IMR-90 (cell line): ENCODE measurements around the gene MAGEB17. TPM values are rescaled to one million over a fixed set of nuclear protein-coding genes. Genes with fewer than 3 reads are reported as not detected.

Experiments
- ATAC-seq: fragments of 200-7000 bp; cut with Tn5 transposase; 2 replicates; pipeline ENCODE4 v1.9.1; 2020; ENCODE audit warnings: low read depth, mild to moderate bottlenecking, moderate library complexity
- BruUV-seq: library from RNA; stranded (reverse); fragments of 400-500 nt; replicated peaks from 2 replicates; lab custom pipeline; 2021; lab: Mats Ljungman, UMichigan
- CTCF ChIA-PET: fragments of 300-600 bp; formaldehyde crosslinking; extraction: SDS; loops from one replicate; lab custom pipeline; 2021; ENCODE audit warnings: antibody characterized with exemption; lab: Yijun Ruan, JAX
- POLR2A ChIA-PET: fragments of 300-600 bp; sonication (Branson Sonifier 250); formaldehyde crosslinking; loops from one replicate; lab custom pipeline; 2022; ENCODE audit warnings: antibody characterized with exemption; ENCODE audit not compliant: unreplicated experiment; lab: Charles Lee
- DNase-seq: peaks from one replicate; pipeline ENCODE4 v3.0.0; 2013
- H2AFZ ChIP-seq: replicated peaks from 2 replicates; pipeline ENCODE3; 2013; ENCODE audit warnings: low read length, mild to moderate bottlenecking; ENCODE audit not compliant: poor library complexity
- H2AK5ac ChIP-seq: 2 replicates; pipeline ENCODE4 v1.6.1; 2013; ENCODE audit warnings: low read depth, low read length, inconsistent platforms
- H2AK9ac ChIP-seq: replicated peaks from 2 replicates; pipeline ENCODE3; 2013; ENCODE audit warnings: mild to moderate bottlenecking, low read depth, low read length, moderate library complexity; ENCODE audit not compliant: poor library complexity
- H2BK120ac ChIP-seq: 2 replicates; pipeline ENCODE4 v1.6.1; 2013; ENCODE audit warnings: low read depth, low read length, inconsistent platforms
- H2BK15ac ChIP-seq: 3 replicates; pipeline ENCODE4 v1.6.1; 2013; ENCODE audit warnings: low read depth, low read length, inconsistent platforms
- H2BK20ac ChIP-seq: 2 replicates; pipeline ENCODE4 v1.6.1; 2013; ENCODE audit warnings: low read depth, mild to moderate bottlenecking, inconsistent platforms, low read length, moderate library complexity
- H2BK5ac ChIP-seq: 2 replicates; pipeline ENCODE4 v1.6.1; 2013; ENCODE audit warnings: mild to moderate bottlenecking, low read depth, low read length, inconsistent platforms; ENCODE audit not compliant: poor library complexity, severe bottlenecking
- H3K14ac ChIP-seq: replicated peaks from 2 replicates; pipeline ENCODE4 v1.6.1; 2013; ENCODE audit warnings: low read depth, low read length, inconsistent platforms
- H3K18ac ChIP-seq: 2 replicates; pipeline ENCODE4 v1.6.1; 2013; ENCODE audit warnings: low read depth, low read length, control low read depth
- H3K23ac ChIP-seq: 2 replicates; pipeline ENCODE4 v1.6.1; 2013; ENCODE audit warnings: low read depth, low read length, inconsistent platforms
- H3K27ac ChIP-seq: 2 replicates; pipeline ENCODE4 v1.5.1; 2013; ENCODE audit warnings: mild to moderate bottlenecking, control low read depth, low read length; ENCODE audit not compliant: insufficient read depth
- H3K27me3 ChIP-seq: 2 replicates; pipeline ENCODE4 v1.6.1; 2013; ENCODE audit warnings: low read length; ENCODE audit not compliant: control insufficient read depth, insufficient read depth
- H3K36me3 ChIP-seq: 2 replicates; pipeline ENCODE4 v1.6.1; 2013; ENCODE audit warnings: low read length, mixed read lengths; ENCODE audit not compliant: control insufficient read depth, insufficient read depth
- H3K4ac ChIP-seq: 2 replicates; pipeline ENCODE4 v1.6.1; 2013; ENCODE audit warnings: low read depth, low read length, inconsistent platforms
- H3K4me1 ChIP-seq: 2 replicates; pipeline ENCODE4 v1.6.1; 2013; ENCODE audit warnings: low read length, mixed read lengths; ENCODE audit not compliant: control insufficient read depth, insufficient read depth
- H3K4me2 ChIP-seq: 2 replicates; pipeline ENCODE4 v1.6.1; 2013; ENCODE audit warnings: low read depth, mild to moderate bottlenecking, control low read depth, low read length, moderate library complexity
- H3K4me3 ChIP-seq: 2 replicates; pipeline ENCODE4 v1.5.1; 2013; ENCODE audit warnings: low read depth, mild to moderate bottlenecking, control low read depth, low read length, moderate library complexity; ENCODE audit not compliant: insufficient read depth
- H3K56ac ChIP-seq: 2 replicates; pipeline ENCODE4 v1.6.1; 2013; ENCODE audit warnings: low read length, inconsistent platforms; ENCODE audit not compliant: insufficient read depth; ENCODE audit errors: extremely low read depth
- H3K79me1 ChIP-seq, 2 experiments: 2 replicates each; pipeline ENCODE4 v1.6.1; 2013; ENCODE audit warnings: low read length in 2 of 2, inconsistent platforms in 1 of 2, low read depth in 1 of 2
- H3K9ac ChIP-seq: 2 replicates; pipeline ENCODE4 v1.6.1; 2013; ENCODE audit warnings: low read depth, low read length, control low read depth
- H3K9me1 ChIP-seq: 2 replicates; pipeline ENCODE4 v1.6.1; 2013; ENCODE audit warnings: low read length, inconsistent platforms; ENCODE audit not compliant: insufficient read depth
- H3K9me3 ChIP-seq: 2 replicates; pipeline ENCODE4 v1.6.1; 2013; ENCODE audit warnings: low read length; ENCODE audit not compliant: control insufficient read depth, insufficient read depth
- H4K20me1 ChIP-seq: 2 replicates; pipeline ENCODE4 v1.6.1; 2013; ENCODE audit warnings: low read length, inconsistent platforms; ENCODE audit not compliant: insufficient read depth
- H4K5ac ChIP-seq: 2 replicates; pipeline ENCODE4 v1.6.1; 2013; ENCODE audit warnings: mild to moderate bottlenecking, low read depth, low read length, control low read depth
- H4K8ac ChIP-seq, 2 experiments: 2 replicates each; pipeline ENCODE4 v1.6.1; 2013; ENCODE audit warnings: low read depth in 2 of 2, low read length in 2 of 2, control low read depth in 1 of 2, inconsistent platforms in 1 of 2
- H4K91ac ChIP-seq: 2 replicates; pipeline ENCODE4 v1.6.1; 2013; ENCODE audit warnings: low read depth, low read length, inconsistent platforms; ENCODE audit not compliant: insufficient read depth
- BHLHE40 ChIP-seq: fragments of 150-350 bp; IDR thresholded peaks from 2 replicates; pipeline ENCODE4 v1.6.1; 2016; ENCODE audit warnings: mild to moderate bottlenecking, low read depth, low read length
- MAFK ChIP-seq: IDR thresholded peaks from 2 replicates; pipeline ENCODE4 v1.6.1; 2012; ENCODE audit warnings: low read depth, low read length, improper control_type of control experiment
- POLR2A ChIP-seq: IDR thresholded peaks from 2 replicates; pipeline ENCODE4 v1.6.1; 2012; ENCODE audit warnings: mild to moderate bottlenecking, low read depth, low read length
- RCOR1 ChIP-seq: IDR thresholded peaks from 2 replicates; pipeline ENCODE4 v1.6.1; 2012; ENCODE audit warnings: mild to moderate bottlenecking, low read length, improper control_type of control experiment; ENCODE audit not compliant: insufficient replicate concordance
- SMC3 ChIP-seq: fragments of 150-350 bp; IDR thresholded peaks from 2 replicates; pipeline ENCODE4 v1.6.1; 2016; ENCODE audit warnings: low read depth, mild to moderate bottlenecking, antibody characterized with exemption, low read length, moderate library complexity
- USF2 ChIP-seq: fragments of 150-350 bp; IDR thresholded peaks from 2 replicates; pipeline ENCODE4 v1.6.1; 2017; ENCODE audit warnings: mild to moderate bottlenecking, antibody characterized with exemption, low read length, low read depth
- WGBS, 2 experiments: methylation state at CpG; one replicate each; pipeline versions ENCODE4 v1.1.5 to v1.1.7; 2013; ENCODE audit warnings: missing lambda C conversion rate in 2 of 2; ENCODE audit not compliant: insufficient read length in 1 of 2; ENCODE audit errors: extremely low coverage in 2 of 2; 5-methylcytosine and 5-hydroxymethylcytosine counted together
- dilution Hi-C: fragments of 300-500 bp; cut with HindIII; formaldehyde crosslinking; loops from one replicate; pipeline ENCODE4 v1.14.3; 2018; ENCODE audit warnings: low sequenced_read_pairs; ENCODE audit not compliant: unreplicated experiment
- in situ Hi-C: fragments of 300-500 bp; cut with MboI; formaldehyde crosslinking; loops from 3 replicates; pipeline ENCODE4 v1.14.3; 2019; ENCODE audit warnings: low sequenced_read_pairs, inconsistent platforms, mixed read lengths
- intact Hi-C: fragments of 100-400 bp; cut with micrococcal nuclease; formaldehyde crosslinking; loops from 2 replicates; pipeline ENCODE4 v1.10.0; 2022
- polyA plus RNA-seq, 3 experiments: library from polyadenylated mRNA; depleted of rRNA; stranded (reverse); fragments of >200 nt; gene quantifications; 2 replicates each; pipeline ENCODE4 v1.2.3, GENCODE V29; 2012; ENCODE audit warnings: low replicate concordance in 1 of 3
- total RNA-seq: library from RNA; depleted of rRNA; stranded (reverse); fragments of >200 nt; gene quantifications from 2 replicates; pipeline ENCODE4 v1.2.3, GENCODE V29; 2012
- TF ChIP-seq, protein P1 (sequence below): conservative IDR thresholded peaks from 2 replicates; pipeline ENCODE4 v1.5.1; 2012; ENCODE audit warnings: mild to moderate bottlenecking, low read depth, low read length, improper control_type of control experiment
- TF ChIP-seq, protein P2 (sequence below): fragments of 150-350 bp; IDR thresholded peaks from 2 replicates; pipeline ENCODE4 v1.6.1; 2016; ENCODE audit warnings: low read depth, mild to moderate bottlenecking, low read length, moderate library complexity, borderline replicate concordance

MAGEB17 gene
- total and polyA plus RNA-seq, 2 of the 4 experiments (the other 2 are of a cell fraction), result under 0.01 to 0.34 TPM

DNA sequence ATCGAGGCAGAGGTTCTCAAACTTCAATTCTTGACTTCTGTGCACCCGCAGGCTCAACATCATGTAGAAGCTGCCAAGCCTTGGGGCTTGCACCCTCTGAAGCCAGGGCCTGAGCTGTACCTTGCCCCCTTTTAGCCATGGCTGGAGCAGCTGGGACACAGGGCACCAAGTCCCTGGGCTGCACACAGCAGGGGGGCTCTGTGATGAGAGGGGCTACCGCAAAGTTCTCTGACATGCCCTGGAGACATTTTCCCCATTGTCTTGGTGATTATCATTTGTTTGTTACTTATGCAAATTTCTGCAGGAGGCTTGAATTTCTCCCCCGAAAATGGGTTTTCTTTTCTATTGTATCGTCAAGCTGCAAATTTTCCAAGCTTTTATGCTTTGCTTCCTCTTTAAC lies 4.9 kb upstream of the MAGEB17 start:
- no peaks in the 10 kb centered on the region for H3K36me3 ChIP-seq
- H3K4ac ChIP-seq, result peak overlapping the region; percentile 81; the same call in 1 of the 2 replicates
- dilution Hi-C loops (no loop called here), intact Hi-C loops (no loop called here), in situ Hi-C loops (no loop called here)
- WGBS, 2 experiments, result 60% methylated on average over 1 of the region's 5 CpGs; no CpG with 5 or more reads in 1 of the 2 experiments
- no peak overlapping the region for H3K18ac ChIP-seq
- H2AK5ac ChIP-seq, result peak overlapping the region; percentile 97; the same call in 1 of the 2 replicates
- no peaks in the 10 kb centered on the region; the same call in 1 of the 2 replicates for H3K9me3 ChIP-seq
- H3K79me1 ChIP-seq, result no peaks in the 10 kb centered on the region
- H2BK5ac ChIP-seq, result no peak overlapping the region
- DNase-seq (no peak), ATAC-seq (no peak)
- H2AFZ ChIP-seq, result no peak overlapping the region
- no peak overlapping the region for H3K56ac ChIP-seq
- H3K23ac ChIP-seq, result no peak overlapping the region
- H2BK20ac ChIP-seq, result peak overlapping the region; percentile 93; the same call in 1 of the 2 replicates
- H2BK15ac ChIP-seq, result 0 out of 3 replicates have a peak overlapping the region, but pooled peaks have one; percentile 80
- H3K9me1 ChIP-seq, result peaks cover 5% of the 10 kb centered on the region; the same call in 1 of the 2 replicates
- H3K4me3 ChIP-seq, result no peak overlapping the region
- CTCF ChIA-PET, result no interaction called here
- H2BK120ac ChIP-seq, result peak overlapping the region; percentile 91; the same call in 1 of the 2 replicates
- H3K27ac ChIP-seq, result no peak overlapping the region
- peaks cover 2% of the 10 kb centered on the region; the same call in 1 of the 2 replicates for H3K27me3 ChIP-seq
- H4K8ac ChIP-seq, result peak overlapping the region in 1 of 2 experiments; percentile 43; a peak in 1 of 4 replicates
- TF ChIP-seq POLR2A (no peak), RCOR1 (no peak), MAFK (no peak), SMC3 (no peak), BHLHE40 (no peak), USF2 (no peak)
- TF ChIP-seq, protein P1, sequence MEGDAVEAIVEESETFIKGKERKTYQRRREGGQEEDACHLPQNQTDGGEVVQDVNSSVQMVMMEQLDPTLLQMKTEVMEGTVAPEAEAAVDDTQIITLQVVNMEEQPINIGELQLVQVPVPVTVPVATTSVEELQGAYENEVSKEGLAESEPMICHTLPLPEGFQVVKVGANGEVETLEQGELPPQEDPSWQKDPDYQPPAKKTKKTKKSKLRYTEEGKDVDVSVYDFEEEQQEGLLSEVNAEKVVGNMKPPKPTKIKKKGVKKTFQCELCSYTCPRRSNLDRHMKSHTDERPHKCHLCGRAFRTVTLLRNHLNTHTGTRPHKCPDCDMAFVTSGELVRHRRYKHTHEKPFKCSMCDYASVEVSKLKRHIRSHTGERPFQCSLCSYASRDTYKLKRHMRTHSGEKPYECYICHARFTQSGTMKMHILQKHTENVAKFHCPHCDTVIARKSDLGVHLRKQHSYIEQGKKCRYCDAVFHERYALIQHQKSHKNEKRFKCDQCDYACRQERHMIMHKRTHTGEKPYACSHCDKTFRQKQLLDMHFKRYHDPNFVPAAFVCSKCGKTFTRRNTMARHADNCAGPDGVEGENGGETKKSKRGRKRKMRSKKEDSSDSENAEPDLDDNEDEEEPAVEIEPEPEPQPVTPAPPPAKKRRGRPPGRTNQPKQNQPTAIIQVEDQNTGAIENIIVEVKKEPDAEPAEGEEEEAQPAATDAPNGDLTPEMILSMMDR, result no peak
- TF ChIP-seq, protein P2, sequence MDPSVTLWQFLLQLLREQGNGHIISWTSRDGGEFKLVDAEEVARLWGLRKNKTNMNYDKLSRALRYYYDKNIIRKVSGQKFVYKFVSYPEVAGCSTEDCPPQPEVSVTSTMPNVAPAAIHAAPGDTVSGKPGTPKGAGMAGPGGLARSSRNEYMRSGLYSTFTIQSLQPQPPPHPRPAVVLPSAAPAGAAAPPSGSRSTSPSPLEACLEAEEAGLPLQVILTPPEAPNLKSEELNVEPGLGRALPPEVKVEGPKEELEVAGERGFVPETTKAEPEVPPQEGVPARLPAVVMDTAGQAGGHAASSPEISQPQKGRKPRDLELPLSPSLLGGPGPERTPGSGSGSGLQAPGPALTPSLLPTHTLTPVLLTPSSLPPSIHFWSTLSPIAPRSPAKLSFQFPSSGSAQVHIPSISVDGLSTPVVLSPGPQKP, result no peak
- peaks cover 6% of the 10 kb centered on the region for H3K4me1 ChIP-seq
- no peak overlapping the region for H2AK9ac ChIP-seq
- H3K9ac ChIP-seq, result no peak overlapping the region
- H3K4me2 ChIP-seq, result no peak overlapping the region
- H4K91ac ChIP-seq, result 0 out of 2 replicates have a peak overlapping the region, but pooled peaks have one; percentile 69
- H3K14ac ChIP-seq, result no peak overlapping the region
- POLR2A ChIA-PET, result no interaction called here
- no peak overlapping the region for H4K5ac ChIP-seq
- no peaks in the 10 kb centered on the region for H4K20me1 ChIP-seq
- no TSS peak for BruUV-seq
